ENCODE measurements around the gene ETS1.

ETS1 gene

DNA sequence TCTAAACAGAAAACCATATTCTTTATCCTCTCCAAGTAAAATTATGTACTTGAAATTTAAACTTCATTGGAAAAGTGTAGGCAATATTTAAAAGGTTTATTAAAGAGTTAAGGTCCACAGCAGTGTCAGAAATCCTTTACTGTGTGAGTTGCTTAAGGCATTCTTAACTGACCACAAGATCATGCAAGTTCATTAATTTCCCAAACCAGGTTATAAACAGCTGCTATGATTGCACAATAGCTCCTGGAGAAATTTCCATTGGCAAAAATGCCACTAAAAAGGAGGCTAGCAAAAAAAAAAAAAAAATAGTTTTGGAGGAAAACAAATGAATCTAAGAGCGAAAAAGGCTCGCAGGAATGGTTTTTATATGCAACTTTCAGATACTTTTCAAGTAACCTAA, 106.2 kb downstream of the ETS1 start:
- no peaks in the 10 kb centered on the region for H3K27me3 ChIP-seq (ENCODE audit: insufficient read depth, low read length)
- no peak overlapping the region for H3K27ac ChIP-seq (ENCODE audit: low read depth, low read length, poor library complexity, severe bottlenecking)
- no peak overlapping the region for H3K9ac ChIP-seq (ENCODE audit: low read length)
- peaks cover 100% of the 10 kb centered on the region for H3K36me3 ChIP-seq (ENCODE audit: insufficient read depth, low read length)
- no peaks in the 10 kb centered on the region for H4K20me1 ChIP-seq (ENCODE audit: insufficient read depth, low read length)
- H3K9me3 ChIP-seq (ENCODE audit: low read length) = no peaks in the 10 kb centered on the region
- H2AFZ ChIP-seq (ENCODE audit: low read length) = no peak overlapping the region
- H3K4me2 ChIP-seq (ENCODE audit: low read length) = no peak overlapping the region
- TF ChIP-seq EZH2 (IDR thresholded peaks at IDR 0.05; ENCODE audit: borderline replicate concordance, low read length) = no peak
- TF ChIP-seq, protein P1, sequence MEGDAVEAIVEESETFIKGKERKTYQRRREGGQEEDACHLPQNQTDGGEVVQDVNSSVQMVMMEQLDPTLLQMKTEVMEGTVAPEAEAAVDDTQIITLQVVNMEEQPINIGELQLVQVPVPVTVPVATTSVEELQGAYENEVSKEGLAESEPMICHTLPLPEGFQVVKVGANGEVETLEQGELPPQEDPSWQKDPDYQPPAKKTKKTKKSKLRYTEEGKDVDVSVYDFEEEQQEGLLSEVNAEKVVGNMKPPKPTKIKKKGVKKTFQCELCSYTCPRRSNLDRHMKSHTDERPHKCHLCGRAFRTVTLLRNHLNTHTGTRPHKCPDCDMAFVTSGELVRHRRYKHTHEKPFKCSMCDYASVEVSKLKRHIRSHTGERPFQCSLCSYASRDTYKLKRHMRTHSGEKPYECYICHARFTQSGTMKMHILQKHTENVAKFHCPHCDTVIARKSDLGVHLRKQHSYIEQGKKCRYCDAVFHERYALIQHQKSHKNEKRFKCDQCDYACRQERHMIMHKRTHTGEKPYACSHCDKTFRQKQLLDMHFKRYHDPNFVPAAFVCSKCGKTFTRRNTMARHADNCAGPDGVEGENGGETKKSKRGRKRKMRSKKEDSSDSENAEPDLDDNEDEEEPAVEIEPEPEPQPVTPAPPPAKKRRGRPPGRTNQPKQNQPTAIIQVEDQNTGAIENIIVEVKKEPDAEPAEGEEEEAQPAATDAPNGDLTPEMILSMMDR (IDR thresholded peaks at IDR 0.05; ENCODE audit: low read length) = no peak
- H3K4me1 ChIP-seq (ENCODE audit: insufficient read depth, low read length, severe bottlenecking) = peaks cover 86% of the 10 kb centered on the region
- H3K4me3 ChIP-seq (ENCODE audit: low read depth, low read length, poor library complexity, severe bottlenecking) = no peak overlapping the region
- 0 out of 2 replicates have a peak, but pooled peaks cover 7% of the 10 kb centered on the region for H3K79me2 ChIP-seq (ENCODE audit: insufficient read depth, low read length)
- no peaks in the 10 kb centered on the region; the same call in 1 of the 2 replicates for H3F3A ChIP-seq (ENCODE audit: insufficient read depth, low read length)
- no peaks in the 10 kb centered on the region for H3K9me2 ChIP-seq (ENCODE audit: low read depth, low read length)

DNA sequence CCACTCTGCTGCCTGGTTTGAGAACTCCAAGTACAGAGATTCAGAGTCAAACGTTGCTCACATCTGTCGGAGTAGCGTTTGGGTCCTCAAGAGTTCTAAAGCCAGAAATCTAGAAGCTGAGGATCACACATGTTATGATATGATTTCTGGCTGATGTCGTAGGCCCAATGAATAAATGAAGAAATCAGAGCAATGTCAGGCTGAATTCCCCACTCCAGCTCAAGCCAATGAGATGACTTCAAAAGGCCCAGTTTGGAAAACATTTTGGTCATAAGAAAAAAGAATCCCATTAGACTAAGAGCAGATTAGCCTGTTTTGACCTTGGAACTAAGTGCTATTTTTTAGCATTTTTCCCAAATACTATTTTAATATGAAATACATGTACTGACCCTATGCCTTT, 106.7 kb downstream of the ETS1 start:
- no peaks in the 10 kb centered on the region for H4K20me1 ChIP-seq (ENCODE audit: insufficient read depth, low read length)
- peaks cover 86% of the 10 kb centered on the region for H3K4me1 ChIP-seq (ENCODE audit: insufficient read depth, low read length, severe bottlenecking)
- H3K4me3 ChIP-seq (ENCODE audit: low read depth, low read length, poor library complexity, severe bottlenecking) = no peak overlapping the region
- no peaks in the 10 kb centered on the region for H3K9me2 ChIP-seq (ENCODE audit: low read depth, low read length)
- no peak overlapping the region for H3K27ac ChIP-seq (ENCODE audit: low read depth, low read length, poor library complexity, severe bottlenecking)
- H3K4me2 ChIP-seq (ENCODE audit: low read length) = no peak overlapping the region
- no peak for TF ChIP-seq EZH2 (IDR thresholded peaks at IDR 0.05; ENCODE audit: borderline replicate concordance, low read length)
- TF ChIP-seq, protein P1 (IDR thresholded peaks at IDR 0.05; ENCODE audit: low read length) = no peak
- H3K36me3 ChIP-seq (ENCODE audit: insufficient read depth, low read length) = peaks cover 100% of the 10 kb centered on the region
- no peak overlapping the region for H3K9ac ChIP-seq (ENCODE audit: low read length)
- no peak overlapping the region for H2AFZ ChIP-seq (ENCODE audit: low read length)
- no peaks in the 10 kb centered on the region for H3K9me3 ChIP-seq (ENCODE audit: low read length)
- no peaks in the 10 kb centered on the region; the same call in 1 of the 2 replicates for H3F3A ChIP-seq (ENCODE audit: insufficient read depth, low read length)
- H3K79me2 ChIP-seq (ENCODE audit: insufficient read depth, low read length) = 0 out of 2 replicates have a peak, but pooled peaks cover 7% of the 10 kb centered on the region
- no peaks in the 10 kb centered on the region for H3K27me3 ChIP-seq (ENCODE audit: insufficient read depth, low read length)

DNA sequence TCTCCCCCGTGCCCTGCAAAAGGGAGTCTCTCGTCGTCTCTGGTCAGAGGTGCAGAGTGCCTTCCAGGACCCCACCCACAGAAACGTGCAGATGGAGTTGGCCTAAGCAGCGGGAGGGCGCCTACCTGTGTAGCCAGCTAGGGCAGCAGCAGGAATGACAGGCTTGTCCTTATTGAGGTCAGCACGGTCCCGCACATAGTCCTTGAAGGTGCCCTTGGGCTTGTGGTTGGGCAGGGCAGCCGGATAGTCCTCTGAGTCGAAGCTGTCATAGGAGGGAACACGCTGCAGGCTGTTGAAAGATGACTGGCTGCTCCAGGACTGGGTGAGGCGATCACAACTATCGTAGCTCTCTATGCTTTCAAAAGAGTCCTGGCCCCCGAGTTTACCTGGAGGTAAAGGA, 107.3 kb downstream of the ETS1 start:
- Histone ChIP-seq H3K4me2 (ENCODE audit: low read length) (no peak overlapping the region), H3K9ac (ENCODE audit: low read length) (no peak overlapping the region), H4K20me1 (ENCODE audit: insufficient read depth, low read length) (no peaks in the 10 kb centered on the region), H3K9me3 (ENCODE audit: low read length) (no peaks in the 10 kb centered on the region), H3K4me1 (ENCODE audit: insufficient read depth, low read length, severe bottlenecking) (peaks cover 86% of the 10 kb centered on the region), H3K9me2 (ENCODE audit: low read depth, low read length) (no peaks in the 10 kb centered on the region), H3F3A (ENCODE audit: insufficient read depth, low read length) (no peaks in the 10 kb centered on the region; the same call in 1 of the 2 replicates), H3K4me3 (ENCODE audit: low read depth, low read length, poor library complexity, severe bottlenecking) (no peak overlapping the region), H3K27me3 (ENCODE audit: insufficient read depth, low read length) (no peaks in the 10 kb centered on the region), H3K79me2 (ENCODE audit: insufficient read depth, low read length) (0 out of 2 replicates have a peak, but pooled peaks cover 7% of the 10 kb centered on the region), H3K36me3 (ENCODE audit: insufficient read depth, low read length) (peaks cover 98% of the 10 kb centered on the region), H2AFZ (ENCODE audit: low read length) (no peak overlapping the region), H3K27ac (ENCODE audit: low read depth, low read length, poor library complexity, severe bottlenecking) (no peak overlapping the region)
- TF ChIP-seq, protein P1 (IDR thresholded peaks at IDR 0.05; ENCODE audit: low read length) = no peak
- no peak for TF ChIP-seq EZH2 (IDR thresholded peaks at IDR 0.05; ENCODE audit: borderline replicate concordance, low read length)

Data from OCI-LY1 (cell line).